Breast epithelium (tissue), 3 donors: Measurements from ENCODE around the gene SDK1.

Source experiments
- POLR2A ChIP-seq: fragments of 450-650 bp; IDR thresholded peaks from one replicate; pipeline ENCODE4 v1.6.1; 2016; ENCODE audit warnings: antibody characterized with exemption, mild to moderate bottlenecking, moderate library complexity
- POLR2AphosphoS5 ChIP-seq, 3 donors: sonication (generic); formaldehyde crosslinking; IDR thresholded peaks; one replicate each; pipeline ENCODE4 v1.6.1; 2017; ENCODE audit warnings: antibody characterized with exemption in 3 of 3
- TF ChIP-seq, protein P1 (sequence below), 3 donors: fragments of 450-650 bp; IDR thresholded peaks; one replicate each; pipeline ENCODE4 v1.5.1; 2016 to 2017; ENCODE audit warnings: antibody characterized with exemption in 3 of 3, mild to moderate bottlenecking in 3 of 3, moderate library complexity in 3 of 3

DNA sequence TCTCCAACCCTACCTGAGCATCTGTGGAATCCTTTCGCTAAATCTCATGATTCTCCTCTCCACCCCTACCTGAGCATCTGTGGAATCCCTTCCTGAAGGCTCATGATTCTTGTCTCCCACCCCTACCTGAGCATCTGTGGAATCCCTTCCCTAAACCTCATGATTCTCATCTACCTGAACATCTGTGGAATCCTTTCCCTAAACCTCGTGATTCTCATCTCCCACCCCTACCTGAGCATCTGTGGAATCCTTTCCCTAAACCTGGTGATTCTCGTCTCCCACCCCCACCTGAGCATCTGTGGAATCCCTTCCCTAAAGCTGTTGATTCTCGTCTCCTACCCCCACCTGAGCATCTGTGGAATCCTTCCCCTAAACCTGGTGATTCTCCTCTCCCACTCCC lies 342.0 kb downstream of the SDK1 start:
- TF ChIP-seq, protein P1, sequence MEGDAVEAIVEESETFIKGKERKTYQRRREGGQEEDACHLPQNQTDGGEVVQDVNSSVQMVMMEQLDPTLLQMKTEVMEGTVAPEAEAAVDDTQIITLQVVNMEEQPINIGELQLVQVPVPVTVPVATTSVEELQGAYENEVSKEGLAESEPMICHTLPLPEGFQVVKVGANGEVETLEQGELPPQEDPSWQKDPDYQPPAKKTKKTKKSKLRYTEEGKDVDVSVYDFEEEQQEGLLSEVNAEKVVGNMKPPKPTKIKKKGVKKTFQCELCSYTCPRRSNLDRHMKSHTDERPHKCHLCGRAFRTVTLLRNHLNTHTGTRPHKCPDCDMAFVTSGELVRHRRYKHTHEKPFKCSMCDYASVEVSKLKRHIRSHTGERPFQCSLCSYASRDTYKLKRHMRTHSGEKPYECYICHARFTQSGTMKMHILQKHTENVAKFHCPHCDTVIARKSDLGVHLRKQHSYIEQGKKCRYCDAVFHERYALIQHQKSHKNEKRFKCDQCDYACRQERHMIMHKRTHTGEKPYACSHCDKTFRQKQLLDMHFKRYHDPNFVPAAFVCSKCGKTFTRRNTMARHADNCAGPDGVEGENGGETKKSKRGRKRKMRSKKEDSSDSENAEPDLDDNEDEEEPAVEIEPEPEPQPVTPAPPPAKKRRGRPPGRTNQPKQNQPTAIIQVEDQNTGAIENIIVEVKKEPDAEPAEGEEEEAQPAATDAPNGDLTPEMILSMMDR (IDR thresholded peaks at IDR 0.05), result no peak
- TF ChIP-seq POLR2AphosphoS5 (IDR thresholded peaks at IDR 0.05), result no peak
- no peak for TF ChIP-seq POLR2A
